Measurements from ENCODE around the gene CARMIL3.

- TF ChIP-seq, protein P1, sequence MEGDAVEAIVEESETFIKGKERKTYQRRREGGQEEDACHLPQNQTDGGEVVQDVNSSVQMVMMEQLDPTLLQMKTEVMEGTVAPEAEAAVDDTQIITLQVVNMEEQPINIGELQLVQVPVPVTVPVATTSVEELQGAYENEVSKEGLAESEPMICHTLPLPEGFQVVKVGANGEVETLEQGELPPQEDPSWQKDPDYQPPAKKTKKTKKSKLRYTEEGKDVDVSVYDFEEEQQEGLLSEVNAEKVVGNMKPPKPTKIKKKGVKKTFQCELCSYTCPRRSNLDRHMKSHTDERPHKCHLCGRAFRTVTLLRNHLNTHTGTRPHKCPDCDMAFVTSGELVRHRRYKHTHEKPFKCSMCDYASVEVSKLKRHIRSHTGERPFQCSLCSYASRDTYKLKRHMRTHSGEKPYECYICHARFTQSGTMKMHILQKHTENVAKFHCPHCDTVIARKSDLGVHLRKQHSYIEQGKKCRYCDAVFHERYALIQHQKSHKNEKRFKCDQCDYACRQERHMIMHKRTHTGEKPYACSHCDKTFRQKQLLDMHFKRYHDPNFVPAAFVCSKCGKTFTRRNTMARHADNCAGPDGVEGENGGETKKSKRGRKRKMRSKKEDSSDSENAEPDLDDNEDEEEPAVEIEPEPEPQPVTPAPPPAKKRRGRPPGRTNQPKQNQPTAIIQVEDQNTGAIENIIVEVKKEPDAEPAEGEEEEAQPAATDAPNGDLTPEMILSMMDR (IDR thresholded peaks at IDR 0.05; ENCODE audit: low read depth, low read length), result no peak
- TF ChIP-seq POLR2A (IDR thresholded peaks at IDR 0.05; ENCODE audit: extremely low read depth, insufficient read length), result no peak
- no peak for TF ChIP-seq MAX (IDR thresholded peaks at IDR 0.05; ENCODE audit: low read depth, low read length)
- TF ChIP-seq MYC (IDR thresholded peaks at IDR 0.05; ENCODE audit: low read depth, low read length), result no peak
Observed at GRCh38 chr14:24075485-24076301, 23.9 kb downstream of the CARMIL3 start.

Data from NB4 (cell line).